ENCODE measurements around the gene GPANK1. TPM values are rescaled to one million over a fixed set of nuclear protein-coding genes. Genes with fewer than 3 reads are reported as not detected.

GPANK1 gene
- total and polyA plus RNA-seq, 2 of the 13 experiments (the other 11 are each of a cell fraction or from before 2014, with no cell fraction given) = 15.4 to 22.8 TPM

DNA sequence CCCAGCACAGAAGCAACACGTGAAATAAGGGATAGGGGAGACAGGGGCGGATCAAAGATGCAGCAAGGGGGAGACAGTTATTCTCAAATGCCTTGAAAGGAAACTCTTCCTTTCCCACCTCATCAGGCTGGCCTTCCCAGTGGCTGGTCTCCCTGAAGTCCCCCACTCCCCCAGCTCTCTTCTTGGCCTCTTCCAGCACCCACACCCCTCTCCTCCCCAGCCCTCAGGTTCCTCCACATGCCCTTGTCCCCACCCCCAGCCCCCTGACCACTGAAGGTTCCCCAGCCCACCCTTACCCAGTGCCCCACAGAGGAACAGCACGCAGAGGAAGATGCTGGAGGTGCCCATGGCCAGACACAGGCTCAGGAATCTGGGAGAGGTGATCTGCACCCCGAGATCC, 48.7 kb upstream of the GPANK1 start:
- peak overlapping the region; percentile 63 for H3K4me2 ChIP-seq (ENCODE audit: low read depth, low read length)
- TF ChIP-seq SP140L (CRISPR knock-in tag; IDR thresholded peaks at IDR 0.05; ENCODE audit: borderline replicate concordance) (no peak), FOSL1 (CRISPR knock-in tag; IDR thresholded peaks at IDR 0.05; ENCODE audit: borderline replicate concordance) (no peak), MEF2D (CRISPR knock-in tag; IDR thresholded peaks at IDR 0.05) (no peak), RBFOX2 (IDR thresholded peaks at IDR 0.05; ENCODE audit: low read depth, low read length) (no peak), RORA (CRISPR knock-in tag; IDR thresholded peaks at IDR 0.05) (no peak), CEBPG (CRISPR knock-in tag; IDR thresholded peaks at IDR 0.05) (no peak), ZNF816 (CRISPR knock-in tag; IDR thresholded peaks at IDR 0.05; ENCODE audit: borderline replicate concordance) (no peak), SRSF9 (IDR thresholded peaks at IDR 0.05; ENCODE audit: borderline replicate concordance, insufficient read depth, low read depth, low read length, poor library complexity, severe bottlenecking) (no peak), ISL2 (CRISPR knock-in tag; IDR thresholded peaks at IDR 0.05) (no peak), ZNF788 (CRISPR knock-in tag; IDR thresholded peaks at IDR 0.05; ENCODE audit: borderline replicate concordance) (no peak), PRDM10 (CRISPR knock-in tag; IDR thresholded peaks at IDR 0.05; ENCODE audit: low read depth) (no peak), PLSCR1 (CRISPR knock-in tag; IDR thresholded peaks at IDR 0.05; ENCODE audit: borderline replicate concordance) (no peak), CCAR2 (optimal IDR thresholded peaks at IDR 0.05; ENCODE audit: low read depth, low read length) (no peak), FUBP1 (CRISPR knock-in tag; IDR thresholded peaks at IDR 0.05; ENCODE audit: borderline replicate concordance) (no peak)

More for the DNA sequence above, 48.7 kb upstream of the GPANK1 start:
- no peak overlapping the region for H2AFZ ChIP-seq (ENCODE audit: low read length)
- POLR2A ChIA-PET = interaction anchor here (0.8 to 5.1 kb wide), 12 partner anchors 11 to 149 kb away, joined by 3 to 31 read pairs (median 4); partner anchors contain the start of genes ABHD16A, APOM, C6orf47 and CLIC1
- DNase-seq (ENCODE audit: low spot score) = no peak
- H3K36me3 ChIP-seq (replicated peaks in 1 of 2; ENCODE audit: control insufficient read depth in 1 of 2, insufficient read depth in 2 of 2, low read length in 2 of 2) = no peaks in the 10 kb centered on the region
- no peak overlapping the region for H3K27ac ChIP-seq (ENCODE audit: extremely low read length, insufficient read depth, low read length)
- 17% methylated on average over 3 of the region's 4 CpGs for WGBS (ENCODE audit: low lambda C conversion rate)
- in situ Hi-C loops (cut with HindIII; ENCODE audit: extremely low pct_ligation_motif_present, low pct_unique_long_range_greater_than_20kb) (no loop called here), intact Hi-C loops (cut with micrococcal nuclease; ENCODE audit: unreplicated experiment) (no loop called here)
- H3K4me3 ChIP-seq (replicated peaks in 1 of 3; ENCODE audit: insufficient read depth in 1 of 3, low read depth in 2 of 3, low read length in 3 of 3) = peak overlapping the region in 1 of 3 experiments; percentile 43; a peak in 1 of 6 replicates
- no peak for FAIRE-seq
- no peaks in the 10 kb centered on the region for H4K20me1 ChIP-seq (ENCODE audit: insufficient read depth, low read length)
- ATAC-seq = no peak
- CTCF ChIA-PET (ENCODE audit: low intra/inter-chr PET ratio, low total read pairs) = no interaction called here
- peaks cover 34% of the 10 kb centered on the region for H3K4me1 ChIP-seq (ENCODE audit: insufficient read depth, low read length)
- no peaks in the 10 kb centered on the region for H3K79me2 ChIP-seq (ENCODE audit: insufficient read depth, low read length)
- H3K9me3 ChIP-seq (ENCODE audit: low read length) = no peaks in the 10 kb centered on the region
- no peak overlapping the region for H3K9ac ChIP-seq (ENCODE audit: insufficient read depth, low read depth, low read length)
- peaks cover 12 to 44% of the 10 kb centered on the region in 2 experiments; a peak in 4 of 5 replicates for H3K27me3 ChIP-seq (ENCODE audit: control insufficient read depth in 1 of 2, insufficient read depth in 2 of 2, low read length in 2 of 2)
- no TSS peak for BruUV-seq (replicated peaks)

Data from HepG2 (cell line).